Endothelial cell of umbilical vein (primary cell): ENCODE data around the gene CLEC17A. TPM values are rescaled to one million over a fixed set of nuclear protein-coding genes. Genes with fewer than 3 reads are reported as not detected.

Experiments used
- BruUV-seq: library from RNA; stranded (reverse); fragments of 400-500 nt; replicated peaks from 2 replicates; lab custom pipeline; 2021; lab: Mats Ljungman, UMichigan
- CTCF ChIA-PET: fragments of 300-600, 350-600 bp; sonication (Branson Sonifier 250); formaldehyde crosslinking; loops from one replicate; lab custom pipeline; 2021; ENCODE audit warnings: antibody characterized with exemption, inconsistent platforms; lab: Charles Lee
- POLR2A ChIA-PET: fragments of 300-600, 350-600 bp; sonication (Branson Sonifier 250); formaldehyde crosslinking; loops from one replicate; lab custom pipeline; 2021; ENCODE audit warnings: antibody characterized with exemption, inconsistent platforms; lab: Charles Lee
- DNase-seq: peaks from one replicate; pipeline ENCODE4 v3.0.0-alpha.2; 2011; ENCODE audit warnings: low read depth, low spot score
- FAIRE-seq: peaks from 2 replicates; lab custom pipeline; 2011; peaks lifted over from hg19 to GRCh38; lab: Jason Lieb, UNC
- H2AFZ ChIP-seq: 2 replicates; pipeline ENCODE4 v1.6.0; 2012; ENCODE audit warnings: low read depth, low read length, control low read depth, inconsistent platforms
- H3K27ac ChIP-seq: 2 replicates; pipeline ENCODE4 v1.5.1; 2011; ENCODE audit warnings: low read depth, mild to moderate bottlenecking, control low read depth, low read length, moderate library complexity; ENCODE audit not compliant: insufficient read depth
- H3K27me3 ChIP-seq, 2 experiments: 2 replicates each; pipeline versions ENCODE4 v1.6.0 to v1.6.1; 2011; ENCODE audit warnings: low read length in 2 of 2, mixed read lengths in 1 of 2; ENCODE audit not compliant: control insufficient read depth in 2 of 2, insufficient read depth in 2 of 2
- H3K36me3 ChIP-seq, 2 experiments: 2 replicates in 1 of 2; 3 replicates in 1 of 2; pipeline ENCODE4 v1.5.1; 2011; ENCODE audit warnings: low read length in 2 of 2, mild to moderate bottlenecking in 1 of 2, moderate library complexity in 1 of 2; ENCODE audit not compliant: control insufficient read depth in 2 of 2, insufficient read depth in 2 of 2; ENCODE audit errors: extremely low read depth in 1 of 2
- H3K4me1 ChIP-seq: 3 replicates; pipeline ENCODE4 v1.5.1; 2011; ENCODE audit warnings: mild to moderate bottlenecking, low read length; ENCODE audit not compliant: control insufficient read depth, insufficient read depth; ENCODE audit errors: extremely low read depth
- H3K4me2 ChIP-seq: 2 replicates; pipeline ENCODE4 v1.6.1; 2011; ENCODE audit warnings: low read length, control low read depth, mixed read lengths; ENCODE audit not compliant: insufficient read depth
- H3K4me3 ChIP-seq, 3 experiments: fragments of 200-600 bp in 1 of 3; sonication (generic), shearing (Covaris generic) in 1 of 3; replicated peaks in 1 of 3; 2 replicates each; pipeline ENCODE4 v1.5.1; 2011 to 2016; ENCODE audit warnings: control low read depth in 3 of 3, low read length in 3 of 3, mild to moderate bottlenecking in 2 of 3, inconsistent platforms in 1 of 3, low read depth in 1 of 3, moderate library complexity in 1 of 3; ENCODE audit not compliant: insufficient read depth in 1 of 3
- H3K79me2 ChIP-seq: 2 replicates; pipeline ENCODE4 v1.6.0; 2012; ENCODE audit warnings: low read length, inconsistent platforms; ENCODE audit not compliant: control insufficient read depth, insufficient read depth
- H3K9ac ChIP-seq: replicated peaks from 2 replicates; pipeline ENCODE3; 2011; ENCODE audit warnings: low read length, control low read depth; ENCODE audit not compliant: insufficient read depth; ENCODE audit errors: extremely low read depth
- H3K9me1 ChIP-seq: replicated peaks from 3 replicates; pipeline ENCODE4 v1.6.0; 2011; ENCODE audit warnings: mild to moderate bottlenecking, low read length; ENCODE audit not compliant: control insufficient read depth, insufficient read depth; ENCODE audit errors: extremely low read depth
- H3K9me3 ChIP-seq: replicated peaks from 2 replicates; pipeline ENCODE4 v1.5.1; 2012; ENCODE audit warnings: low read length, inconsistent platforms; ENCODE audit not compliant: control insufficient read depth, insufficient read depth
- H4K20me1 ChIP-seq: replicated peaks from 2 replicates; pipeline ENCODE3; 2011; ENCODE audit warnings: mild to moderate bottlenecking, low read length; ENCODE audit not compliant: control insufficient read depth, insufficient read depth; ENCODE audit errors: extremely low read depth
- CTCF ChIP-seq, 2 donors: IDR thresholded peaks; 1 replicate in 1 of 2; 2 replicates in 1 of 2; pipeline ENCODE4 v1.5.1; 2011; ENCODE audit warnings: low read length in 2 of 2, mild to moderate bottlenecking in 2 of 2, moderate library complexity in 2 of 2, control low read depth in 1 of 2, inconsistent platforms in 1 of 2, low read depth in 1 of 2; ENCODE audit not compliant: insufficient read depth in 1 of 2; ENCODE audit errors: extremely low read depth in 1 of 2
- EZH2 ChIP-seq: IDR thresholded peaks from 2 replicates; pipeline ENCODE4 v1.6.1; 2012; ENCODE audit warnings: borderline replicate concordance, low read depth, mild to moderate bottlenecking, moderate library complexity, low read length, inconsistent platforms; ENCODE audit not compliant: severe bottlenecking
- FOS ChIP-seq: IDR thresholded peaks from 2 replicates; pipeline ENCODE4 v1.6.1; 2011; ENCODE audit warnings: mild to moderate bottlenecking, low read length, moderate library complexity, borderline replicate concordance; ENCODE audit not compliant: insufficient read depth
- GATA2 ChIP-seq: IDR thresholded peaks from 2 replicates; pipeline ENCODE4 v1.7.0; 2011; ENCODE audit warnings: low read depth, mild to moderate bottlenecking, moderate library complexity, mixed read lengths, low read length; ENCODE audit not compliant: insufficient read length, insufficient read depth
- JUN ChIP-seq: IDR thresholded peaks from 2 replicates; pipeline ENCODE4 v1.6.1; 2011; ENCODE audit warnings: borderline replicate concordance, low read depth; ENCODE audit not compliant: insufficient read length, insufficient read depth
- MAX ChIP-seq: IDR thresholded peaks from 2 replicates; pipeline ENCODE4 v1.6.1; 2011; ENCODE audit not compliant: insufficient read depth, insufficient read length
- MYC ChIP-seq: IDR thresholded peaks from one replicate; pipeline ENCODE4 v1.6.1; 2011; ENCODE audit warnings: mild to moderate bottlenecking, low read depth, low read length
- POLR2A ChIP-seq: IDR thresholded peaks from 2 replicates; pipeline ENCODE4 v1.6.1; 2012; ENCODE audit warnings: low read depth, mild to moderate bottlenecking, control low read depth, low read length
- POLR2AphosphoS5 ChIP-seq: IDR thresholded peaks from 2 replicates; pipeline ENCODE4 v1.6.1; 2012; ENCODE audit warnings: low read depth, mild to moderate bottlenecking, control low read depth, low read length, moderate library complexity; ENCODE audit not compliant: insufficient read depth
- dilution Hi-C: fragments of 300-500 bp; cut with MboI; formaldehyde crosslinking; loops from one replicate; pipeline ENCODE4 v1.15.0; 2019; ENCODE audit warnings: low sequenced_read_pairs; ENCODE audit not compliant: extremely low pct_ligation_motif_present
- intact Hi-C: fragments of 100-400 bp; cut with micrococcal nuclease; formaldehyde crosslinking; loops from one replicate; pipeline ENCODE4 v1.10.0; 2022
- polyA plus RNA-seq, 4 experiments: library from polyadenylated mRNA; depleted of rRNA in 3 of 4; stranded (reverse) in 3 of 4; unstranded in 1 of 4; fragments of >200 nt; gene quantifications; 2 replicates each; pipeline versions ENCODE4 v1.2.1 to v1.2.3, GENCODE V29; 2011 to 2012; ENCODE audit warnings: missing spikeins in 1 of 4
- total RNA-seq: library from RNA; stranded (reverse); gene quantifications from 2 replicates; pipeline ENCODE4 v1.2.3, GENCODE V29; 2021

The CLEC17A gene
- total and polyA plus RNA-seq, 2 donors (not counting 3 experiments of a cell fraction or from before 2014, with no cell fraction given), result 0.07 TPM; not detected in 1

GRCh38 chr19:14577885-14578427 is 4.9 kb upstream of the CLEC17A start:
- Histone ChIP-seq H3K4me1 (no peaks in the 10 kb centered on the region), H3K36me3 (no peaks in the 10 kb centered on the region), H3K9me1 (no peaks in the 10 kb centered on the region), H3K27ac (no peak overlapping the region), H3K4me2 (no peak overlapping the region), H3K9ac (no peak overlapping the region), H3K4me3 (no peak overlapping the region), H3K79me2 (no peaks in the 10 kb centered on the region), H4K20me1 (no peaks in the 10 kb centered on the region), H2AFZ (no peak overlapping the region), H3K27me3 (no peaks in the 10 kb centered on the region), H3K9me3 (no peaks in the 10 kb centered on the region)
- DNase-seq, result no peak
- TF ChIP-seq EZH2 (no peak), POLR2AphosphoS5 (no peak), FOS (no peak)
- ChIA-PET POLR2A (no interaction called here), CTCF (interaction anchor here (12.1 kb wide), 1 partner anchor 109 kb away, joined by 342 read pairs; the partner anchor contains the start of gene ZNF333)
- no TSS peak for BruUV-seq
- intact Hi-C loops (no loop called here), dilution Hi-C loops (no loop called here)
- no peak for FAIRE-seq

GRCh38 chr19:14580623-14581237 is 2.2 kb upstream of the CLEC17A start:
- no peak for DNase-seq
- dilution Hi-C loops, result no loop called here

More at GRCh38 chr19:14580623-14581237, 2.2 kb upstream of the CLEC17A start:
- H4K20me1 ChIP-seq, result no peaks in the 10 kb centered on the region
- H3K4me2 ChIP-seq, result no peak overlapping the region
- no peak overlapping the region for H3K4me3 ChIP-seq
- H3K9me3 ChIP-seq, result no peaks in the 10 kb centered on the region
- H3K27me3 ChIP-seq, result no peaks in the 10 kb centered on the region
- no peaks in the 10 kb centered on the region for H3K36me3 ChIP-seq
- no peaks in the 10 kb centered on the region for H3K79me2 ChIP-seq
- H3K9me1 ChIP-seq, result no peaks in the 10 kb centered on the region
- no TSS peak for BruUV-seq
- no peak for FAIRE-seq
- no peak overlapping the region for H3K27ac ChIP-seq
- TF ChIP-seq POLR2AphosphoS5 (no peak), MYC (no peak), FOS (no peak), MAX (no peak), CTCF (IDR thresholded peaks at IDR 0.05; ENCODE audit: extremely low read depth in 1 of 2, insufficient read depth in 1 of 2, low read depth in 1 of 2, low read length in 2 of 2) (no peak), GATA2 (no peak), EZH2 (no peak), POLR2A (no peak), JUN (no peak)
- no peaks in the 10 kb centered on the region for H3K4me1 ChIP-seq
- intact Hi-C loops, result no loop called here
- no peak overlapping the region for H2AFZ ChIP-seq
- POLR2A ChIA-PET, result no interaction called here
- no peak overlapping the region for H3K9ac ChIP-seq
- CTCF ChIA-PET, result interaction anchor here (12.1 kb wide), 1 partner anchor 106 kb away, joined by 342 read pairs; the partner anchor contains the start of gene ZNF333
